WI38 (cell line): Measurements from ENCODE around the gene MALAT1.

Experiments
- H3K4me3 ChIP-seq: 2 replicates; pipeline ENCODE4 v1.5.1; 2011; ENCODE audit warnings: low read depth, mild to moderate bottlenecking, control low read depth, low read length
- TF ChIP-seq, protein P1 (sequence below): IDR thresholded peaks from 2 replicates; pipeline ENCODE4 v1.5.1; 2012; ENCODE audit warnings: low read depth, mild to moderate bottlenecking, control low read depth, low read length

MALAT1 gene

GRCh38 chr11:65532388-65533064 lies 33.7 kb downstream of the MALAT1 start:
- TF ChIP-seq, protein P1, sequence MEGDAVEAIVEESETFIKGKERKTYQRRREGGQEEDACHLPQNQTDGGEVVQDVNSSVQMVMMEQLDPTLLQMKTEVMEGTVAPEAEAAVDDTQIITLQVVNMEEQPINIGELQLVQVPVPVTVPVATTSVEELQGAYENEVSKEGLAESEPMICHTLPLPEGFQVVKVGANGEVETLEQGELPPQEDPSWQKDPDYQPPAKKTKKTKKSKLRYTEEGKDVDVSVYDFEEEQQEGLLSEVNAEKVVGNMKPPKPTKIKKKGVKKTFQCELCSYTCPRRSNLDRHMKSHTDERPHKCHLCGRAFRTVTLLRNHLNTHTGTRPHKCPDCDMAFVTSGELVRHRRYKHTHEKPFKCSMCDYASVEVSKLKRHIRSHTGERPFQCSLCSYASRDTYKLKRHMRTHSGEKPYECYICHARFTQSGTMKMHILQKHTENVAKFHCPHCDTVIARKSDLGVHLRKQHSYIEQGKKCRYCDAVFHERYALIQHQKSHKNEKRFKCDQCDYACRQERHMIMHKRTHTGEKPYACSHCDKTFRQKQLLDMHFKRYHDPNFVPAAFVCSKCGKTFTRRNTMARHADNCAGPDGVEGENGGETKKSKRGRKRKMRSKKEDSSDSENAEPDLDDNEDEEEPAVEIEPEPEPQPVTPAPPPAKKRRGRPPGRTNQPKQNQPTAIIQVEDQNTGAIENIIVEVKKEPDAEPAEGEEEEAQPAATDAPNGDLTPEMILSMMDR = no peak
- H3K4me3 ChIP-seq = no peak overlapping the region

GRCh38 chr11:65535102-65535501 lies 36.3 kb downstream of the MALAT1 start:
- no peak overlapping the region for H3K4me3 ChIP-seq
- TF ChIP-seq, protein P1 = no peak

DNA sequence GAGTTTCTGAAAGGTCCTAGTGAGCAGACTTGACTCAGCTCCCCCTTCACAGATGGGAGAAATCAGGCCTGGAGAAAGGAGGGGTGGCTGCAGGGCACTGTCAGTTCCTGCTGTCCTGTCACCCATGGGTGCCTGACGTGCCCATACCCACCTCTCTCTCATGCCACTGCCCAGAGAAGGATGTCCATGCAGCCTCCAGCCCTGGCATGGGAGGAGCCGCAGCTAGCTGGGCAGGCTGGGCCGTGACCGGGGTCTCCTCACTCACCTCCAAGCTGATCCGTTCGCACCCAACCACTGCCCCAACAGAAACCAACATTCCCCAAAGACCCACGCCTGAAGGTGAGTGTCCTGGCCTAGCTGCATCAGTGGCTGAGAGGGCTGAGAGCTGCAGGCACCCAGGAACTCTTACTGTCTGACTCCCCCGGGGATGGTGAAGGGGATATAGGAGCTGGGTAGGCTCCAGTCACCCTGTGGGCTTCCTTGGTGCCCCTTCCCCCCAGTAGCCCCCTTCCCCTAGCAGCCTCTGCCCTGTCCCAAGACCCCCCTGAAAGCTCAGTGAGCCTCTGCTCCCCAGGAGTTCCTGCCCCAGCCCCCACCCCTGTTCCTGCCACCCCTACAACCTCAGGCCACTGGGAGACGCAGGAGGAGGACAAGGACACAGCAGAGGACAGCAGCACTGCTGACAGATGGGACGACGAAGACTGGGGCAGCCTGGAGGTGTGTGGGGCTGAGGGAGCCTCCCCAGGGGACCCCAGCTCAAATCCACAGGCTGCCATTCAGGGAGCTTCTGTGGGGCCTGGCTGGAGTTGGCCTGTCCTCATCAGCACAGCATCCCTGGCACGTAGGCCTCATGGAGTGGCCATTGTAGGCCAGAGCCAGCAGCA lies 37.8 kb downstream of the MALAT1 start:
- no peak overlapping the region for H3K4me3 ChIP-seq
- TF ChIP-seq, protein P1 = no peak

DNA sequence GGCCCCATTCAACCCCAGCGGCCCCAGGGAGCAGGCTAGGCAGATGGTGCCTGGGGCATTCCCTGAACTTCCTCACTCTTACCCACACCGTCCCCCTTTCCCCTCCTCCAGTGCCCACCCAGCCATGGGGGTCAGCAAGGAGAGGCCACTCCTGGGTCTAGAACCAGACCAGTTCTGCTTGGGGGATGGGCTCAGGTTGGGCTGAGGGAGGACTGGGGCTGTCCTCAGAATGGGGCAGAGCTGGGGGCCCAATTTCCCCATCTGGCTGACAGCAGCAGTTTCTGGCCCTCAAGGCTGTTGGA lies 38.4 kb downstream of the MALAT1 start:
- TF ChIP-seq, protein P1 = no peak
- H3K4me3 ChIP-seq = no peak overlapping the region

- TF ChIP-seq, protein P1 = no peak
- no peak overlapping the region for H3K4me3 ChIP-seq
Observed at GRCh38 chr11:65537620-65538231, 38.9 kb downstream of the MALAT1 start.

GRCh38 chr11:65538232-65538914 lies 39.5 kb downstream of the MALAT1 start:
- TF ChIP-seq, protein P1 = no peak
- H3K4me3 ChIP-seq = no peak overlapping the region
